IMR-90 (cell line): ENCODE results near the gene FAM8A1. TPM values are rescaled to one million over a fixed set of nuclear protein-coding genes. Genes with fewer than 3 reads are reported as not detected.
A peak's percentile ranks its signal among the peaks of the same experiment; 100 is the strongest.

Source experiments
- ATAC-seq: fragments of 200-7000 bp; cut with Tn5 transposase; 2 replicates; pipeline ENCODE4 v1.9.1; 2020; ENCODE audit warnings: low read depth, mild to moderate bottlenecking, moderate library complexity
- BruUV-seq: library from RNA; stranded (reverse); fragments of 400-500 nt; replicated peaks from 2 replicates; lab custom pipeline; 2021; lab: Mats Ljungman, UMichigan
- CTCF ChIA-PET: fragments of 300-600 bp; formaldehyde crosslinking; extraction: SDS; loops from one replicate; lab custom pipeline; 2021; ENCODE audit warnings: antibody characterized with exemption; lab: Yijun Ruan, JAX
- POLR2A ChIA-PET: fragments of 300-600 bp; sonication (Branson Sonifier 250); formaldehyde crosslinking; loops from one replicate; lab custom pipeline; 2022; ENCODE audit warnings: antibody characterized with exemption; ENCODE audit not compliant: unreplicated experiment; lab: Charles Lee
- DNase-seq: peaks from one replicate; pipeline ENCODE4 v3.0.0; 2013
- H2AFZ ChIP-seq: replicated peaks from 2 replicates; pipeline ENCODE3; 2013; ENCODE audit warnings: low read length, mild to moderate bottlenecking; ENCODE audit not compliant: poor library complexity
- H2AK5ac ChIP-seq: 2 replicates; pipeline ENCODE4 v1.6.1; 2013; ENCODE audit warnings: low read depth, low read length, inconsistent platforms
- H2AK9ac ChIP-seq: replicated peaks from 2 replicates; pipeline ENCODE3; 2013; ENCODE audit warnings: mild to moderate bottlenecking, low read depth, low read length, moderate library complexity; ENCODE audit not compliant: poor library complexity
- H2BK120ac ChIP-seq: 2 replicates; pipeline ENCODE4 v1.6.1; 2013; ENCODE audit warnings: low read depth, low read length, inconsistent platforms
- H2BK15ac ChIP-seq: 3 replicates; pipeline ENCODE4 v1.6.1; 2013; ENCODE audit warnings: low read depth, low read length, inconsistent platforms
- H2BK20ac ChIP-seq: 2 replicates; pipeline ENCODE4 v1.6.1; 2013; ENCODE audit warnings: low read depth, mild to moderate bottlenecking, inconsistent platforms, low read length, moderate library complexity
- H2BK5ac ChIP-seq: 2 replicates; pipeline ENCODE4 v1.6.1; 2013; ENCODE audit warnings: mild to moderate bottlenecking, low read depth, low read length, inconsistent platforms; ENCODE audit not compliant: poor library complexity, severe bottlenecking
- H3K14ac ChIP-seq: replicated peaks from 2 replicates; pipeline ENCODE4 v1.6.1; 2013; ENCODE audit warnings: low read depth, low read length, inconsistent platforms
- H3K18ac ChIP-seq: 2 replicates; pipeline ENCODE4 v1.6.1; 2013; ENCODE audit warnings: low read depth, low read length, control low read depth
- H3K23ac ChIP-seq: 2 replicates; pipeline ENCODE4 v1.6.1; 2013; ENCODE audit warnings: low read depth, low read length, inconsistent platforms
- H3K27ac ChIP-seq: 2 replicates; pipeline ENCODE4 v1.5.1; 2013; ENCODE audit warnings: mild to moderate bottlenecking, control low read depth, low read length; ENCODE audit not compliant: insufficient read depth
- H3K27me3 ChIP-seq: 2 replicates; pipeline ENCODE4 v1.6.1; 2013; ENCODE audit warnings: low read length; ENCODE audit not compliant: control insufficient read depth, insufficient read depth
- H3K36me3 ChIP-seq: 2 replicates; pipeline ENCODE4 v1.6.1; 2013; ENCODE audit warnings: low read length, mixed read lengths; ENCODE audit not compliant: control insufficient read depth, insufficient read depth
- H3K4ac ChIP-seq: 2 replicates; pipeline ENCODE4 v1.6.1; 2013; ENCODE audit warnings: low read depth, low read length, inconsistent platforms
- H3K4me1 ChIP-seq: 2 replicates; pipeline ENCODE4 v1.6.1; 2013; ENCODE audit warnings: low read length, mixed read lengths; ENCODE audit not compliant: control insufficient read depth, insufficient read depth
- H3K4me2 ChIP-seq: 2 replicates; pipeline ENCODE4 v1.6.1; 2013; ENCODE audit warnings: low read depth, mild to moderate bottlenecking, control low read depth, low read length, moderate library complexity
- H3K4me3 ChIP-seq: 2 replicates; pipeline ENCODE4 v1.5.1; 2013; ENCODE audit warnings: low read depth, mild to moderate bottlenecking, control low read depth, low read length, moderate library complexity; ENCODE audit not compliant: insufficient read depth
- H3K56ac ChIP-seq: 2 replicates; pipeline ENCODE4 v1.6.1; 2013; ENCODE audit warnings: low read length, inconsistent platforms; ENCODE audit not compliant: insufficient read depth; ENCODE audit errors: extremely low read depth
- H3K79me1 ChIP-seq, 2 experiments: 2 replicates each; pipeline ENCODE4 v1.6.1; 2013; ENCODE audit warnings: low read length in 2 of 2, inconsistent platforms in 1 of 2, low read depth in 1 of 2
- H3K9ac ChIP-seq: 2 replicates; pipeline ENCODE4 v1.6.1; 2013; ENCODE audit warnings: low read depth, low read length, control low read depth
- H3K9me1 ChIP-seq: 2 replicates; pipeline ENCODE4 v1.6.1; 2013; ENCODE audit warnings: low read length, inconsistent platforms; ENCODE audit not compliant: insufficient read depth
- H3K9me3 ChIP-seq: 2 replicates; pipeline ENCODE4 v1.6.1; 2013; ENCODE audit warnings: low read length; ENCODE audit not compliant: control insufficient read depth, insufficient read depth
- H4K20me1 ChIP-seq: 2 replicates; pipeline ENCODE4 v1.6.1; 2013; ENCODE audit warnings: low read length, inconsistent platforms; ENCODE audit not compliant: insufficient read depth
- H4K5ac ChIP-seq: 2 replicates; pipeline ENCODE4 v1.6.1; 2013; ENCODE audit warnings: mild to moderate bottlenecking, low read depth, low read length, control low read depth
- H4K8ac ChIP-seq, 2 experiments: 2 replicates each; pipeline ENCODE4 v1.6.1; 2013; ENCODE audit warnings: low read depth in 2 of 2, low read length in 2 of 2, control low read depth in 1 of 2, inconsistent platforms in 1 of 2
- H4K91ac ChIP-seq: 2 replicates; pipeline ENCODE4 v1.6.1; 2013; ENCODE audit warnings: low read depth, low read length, inconsistent platforms; ENCODE audit not compliant: insufficient read depth
- CEBPB ChIP-seq: IDR thresholded peaks from 2 replicates; pipeline ENCODE4 v1.6.1; 2012; ENCODE audit warnings: low read depth, low read length, improper control_type of control experiment
- FOS ChIP-seq: fragments of 150-350 bp; IDR thresholded peaks from 2 replicates; pipeline ENCODE4 v1.6.1; 2016; ENCODE audit warnings: low read depth, low read length
- RFX5 ChIP-seq: IDR thresholded peaks from 2 replicates; pipeline ENCODE4 v1.8.0; 2012; ENCODE audit warnings: low read depth, mild to moderate bottlenecking, low read length, moderate library complexity
- WGBS, 2 experiments: methylation state at CpG; one replicate each; pipeline versions ENCODE4 v1.1.5 to v1.1.7; 2013; ENCODE audit warnings: missing lambda C conversion rate in 2 of 2; ENCODE audit not compliant: insufficient read length in 1 of 2; ENCODE audit errors: extremely low coverage in 2 of 2; 5-methylcytosine and 5-hydroxymethylcytosine counted together
- dilution Hi-C: fragments of 300-500 bp; cut with HindIII; formaldehyde crosslinking; loops from one replicate; pipeline ENCODE4 v1.14.3; 2018; ENCODE audit warnings: low sequenced_read_pairs; ENCODE audit not compliant: unreplicated experiment
- in situ Hi-C: fragments of 300-500 bp; cut with MboI; formaldehyde crosslinking; loops from 3 replicates; pipeline ENCODE4 v1.14.3; 2019; ENCODE audit warnings: low sequenced_read_pairs, inconsistent platforms, mixed read lengths
- intact Hi-C: fragments of 100-400 bp; cut with micrococcal nuclease; formaldehyde crosslinking; loops from 2 replicates; pipeline ENCODE4 v1.10.0; 2022
- polyA plus RNA-seq, 3 experiments: library from polyadenylated mRNA; depleted of rRNA; stranded (reverse); fragments of >200 nt; gene quantifications; 2 replicates each; pipeline ENCODE4 v1.2.3, GENCODE V29; 2012; ENCODE audit warnings: low replicate concordance in 1 of 3
- total RNA-seq: library from RNA; depleted of rRNA; stranded (reverse); fragments of >200 nt; gene quantifications from 2 replicates; pipeline ENCODE4 v1.2.3, GENCODE V29; 2012
- TF ChIP-seq, protein P1 (sequence below): fragments of 150-350 bp; IDR thresholded peaks from 2 replicates; pipeline ENCODE4 v1.6.1; 2017; ENCODE audit warnings: mild to moderate bottlenecking, antibody characterized with exemption, low read length, low read depth

The FAM8A1 gene
- total and polyA plus RNA-seq, 2 of the 4 experiments (the other 2 are of a cell fraction): 8.1 to 8.2 TPM

DNA sequence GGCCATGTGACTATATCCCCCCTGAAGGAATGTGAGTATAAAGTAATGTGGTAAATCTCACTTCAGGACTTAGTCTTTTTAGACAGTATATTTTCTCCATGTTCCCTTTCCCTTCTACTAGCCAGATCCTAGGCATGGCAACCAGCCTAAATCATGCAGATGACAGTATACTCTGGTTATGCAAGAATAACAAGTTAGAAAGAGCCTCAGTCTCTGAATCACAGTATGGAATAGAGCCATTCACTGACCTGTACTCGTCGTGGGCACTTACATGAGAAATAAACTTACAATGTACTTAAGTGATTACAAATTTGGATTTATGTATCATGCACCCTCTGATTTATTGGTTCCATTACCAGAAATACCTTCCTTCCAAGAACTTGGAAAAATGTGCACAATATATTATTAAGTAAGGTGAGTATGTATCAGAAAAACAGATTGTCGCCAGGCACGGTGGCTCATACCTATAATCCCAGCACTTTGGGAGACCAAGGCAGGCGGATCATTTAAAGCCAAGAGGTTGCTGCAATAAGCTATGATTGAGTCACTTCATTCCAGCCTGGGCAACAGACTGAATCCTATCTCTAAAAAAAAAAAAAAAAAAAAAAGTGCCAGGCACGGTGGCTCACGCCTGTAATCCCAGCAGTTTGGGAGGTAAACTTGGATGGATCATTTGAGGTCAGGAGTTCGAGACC, 25.1 kb upstream of the FAM8A1 start:
- Histone ChIP-seq H3K4ac (no peak overlapping the region), H2AK5ac (no peak overlapping the region), H2AK9ac (no peak overlapping the region), H3K4me3 (no peak overlapping the region), H3K18ac (no peak overlapping the region; the same call in 1 of the 2 replicates), H4K91ac (no peak overlapping the region), H3K4me1 (no peaks in the 10 kb centered on the region; the same call in 1 of the 2 replicates), H3K23ac (no peak overlapping the region), H3K9ac (no peak overlapping the region), H3K9me1 (no peaks in the 10 kb centered on the region), H2BK15ac (no peak overlapping the region), H3K79me1 (no peaks in the 10 kb centered on the region), H4K8ac (no peak overlapping the region), H2BK5ac (no peak overlapping the region), H3K27me3 (no peaks in the 10 kb centered on the region; the same call in 1 of the 2 replicates), H3K27ac (no peak overlapping the region), H2AFZ (no peak overlapping the region), H3K9me3 (peaks cover 12% of the 10 kb centered on the region), H3K56ac (no peak overlapping the region), H4K20me1 (no peaks in the 10 kb centered on the region), H4K5ac (no peak overlapping the region), H2BK120ac (no peak overlapping the region), H3K4me2 (no peak overlapping the region), H2BK20ac (no peak overlapping the region), H3K14ac (no peak overlapping the region), H3K36me3 (no peaks in the 10 kb centered on the region)
- TF ChIP-seq FOS (no peak), RFX5 (no peak), CEBPB (peak; percentile 94)
- TF ChIP-seq, protein P1, sequence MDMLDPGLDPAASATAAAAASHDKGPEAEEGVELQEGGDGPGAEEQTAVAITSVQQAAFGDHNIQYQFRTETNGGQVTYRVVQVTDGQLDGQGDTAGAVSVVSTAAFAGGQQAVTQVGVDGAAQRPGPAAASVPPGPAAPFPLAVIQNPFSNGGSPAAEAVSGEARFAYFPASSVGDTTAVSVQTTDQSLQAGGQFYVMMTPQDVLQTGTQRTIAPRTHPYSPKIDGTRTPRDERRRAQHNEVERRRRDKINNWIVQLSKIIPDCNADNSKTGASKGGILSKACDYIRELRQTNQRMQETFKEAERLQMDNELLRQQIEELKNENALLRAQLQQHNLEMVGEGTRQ: no peak
- peak; percentile 85 for ATAC-seq
- CTCF ChIA-PET: interaction anchor here (0.7 kb wide), 2 partner anchors 419 to 485 kb away, joined by 3 read pairs; no protein-coding TSS in a partner anchor
- no TSS peak for BruUV-seq
- POLR2A ChIA-PET: interaction anchor here (0.6 kb wide), 1 partner anchor 237 kb away, joined by 6 read pairs; no protein-coding TSS in a partner anchor
- intact Hi-C loops (no loop called here), dilution Hi-C loops (no loop called here), in situ Hi-C loops (no loop called here)
- DNase-seq: peak; percentile 93
- 40% methylated on average over 1 of the region's 8 CpGs; no CpG with 5 or more reads in 1 of the 2 experiments for WGBS, 2 experiments
